ENCODE measurements around the gene C11orf86.

Gene C11orf86

GRCh38 chr11:67013511-67014045 is 38.5 kb downstream of the C11orf86 start:
- TF ChIP-seq CTCF (IDR thresholded peaks at IDR 0.05; ENCODE audit: extremely low read depth, insufficient read depth, missing control alignments) = no peak
- in situ Hi-C loops (cut with MboI; ENCODE audit: low pct_unique_long_range_greater_than_20kb, low sequenced_read_pairs, unreplicated experiment) = no loop called here
- DNase-seq (ENCODE audit: low spot score) = no peak

DNA sequence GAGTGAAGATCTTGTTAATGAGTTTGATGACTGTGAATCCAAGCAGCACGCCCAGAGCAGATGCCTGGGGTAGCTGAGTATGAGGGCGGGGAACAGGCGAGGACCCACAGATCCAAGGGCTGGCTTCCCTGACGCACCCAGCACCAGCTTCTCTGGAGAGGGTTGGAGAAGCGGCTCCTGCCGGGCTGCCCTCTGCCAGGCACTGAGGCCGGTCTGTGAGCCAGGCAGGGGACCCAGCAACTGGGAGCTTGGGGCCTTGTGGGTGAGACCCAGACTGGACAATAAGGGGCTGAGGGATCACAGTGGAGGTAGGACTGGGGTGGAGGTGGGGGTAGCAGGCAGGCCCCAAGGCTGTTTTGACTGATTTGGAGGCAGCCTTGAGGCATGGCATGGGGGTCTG is 39.2 kb downstream of the C11orf86 start:
- no peak for TF ChIP-seq CTCF (IDR thresholded peaks at IDR 0.05; ENCODE audit: extremely low read depth, insufficient read depth, missing control alignments)
- no peak for DNase-seq (ENCODE audit: low spot score)
- in situ Hi-C loops (cut with MboI; ENCODE audit: low pct_unique_long_range_greater_than_20kb, low sequenced_read_pairs, unreplicated experiment) = no loop called here

DNA sequence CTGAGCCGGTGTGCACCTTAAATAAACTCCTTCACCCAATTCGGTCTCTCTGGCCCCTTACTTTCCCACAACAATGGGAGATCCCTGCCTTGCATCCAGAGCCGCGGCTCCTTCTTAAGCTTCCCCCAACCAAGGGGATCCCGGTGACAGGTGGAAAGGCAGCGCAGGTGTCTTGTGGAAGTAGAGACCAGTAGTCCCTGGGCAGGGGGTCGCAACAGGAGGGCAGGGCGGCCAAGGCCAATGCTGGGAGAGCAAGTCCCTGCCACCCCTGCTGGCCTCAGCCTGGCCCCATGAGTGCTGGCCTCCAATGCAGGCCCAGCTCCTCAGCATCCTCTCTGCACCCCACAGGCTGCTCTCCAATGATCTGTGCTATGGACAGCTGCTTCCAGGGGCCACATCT is 39.9 kb downstream of the C11orf86 start:
- no peak for TF ChIP-seq CTCF (IDR thresholded peaks at IDR 0.05; ENCODE audit: extremely low read depth, insufficient read depth, missing control alignments)
- no peak for DNase-seq (ENCODE audit: low spot score)
- in situ Hi-C loops (cut with MboI; ENCODE audit: low pct_unique_long_range_greater_than_20kb, low sequenced_read_pairs, unreplicated experiment) = no loop called here

DNA sequence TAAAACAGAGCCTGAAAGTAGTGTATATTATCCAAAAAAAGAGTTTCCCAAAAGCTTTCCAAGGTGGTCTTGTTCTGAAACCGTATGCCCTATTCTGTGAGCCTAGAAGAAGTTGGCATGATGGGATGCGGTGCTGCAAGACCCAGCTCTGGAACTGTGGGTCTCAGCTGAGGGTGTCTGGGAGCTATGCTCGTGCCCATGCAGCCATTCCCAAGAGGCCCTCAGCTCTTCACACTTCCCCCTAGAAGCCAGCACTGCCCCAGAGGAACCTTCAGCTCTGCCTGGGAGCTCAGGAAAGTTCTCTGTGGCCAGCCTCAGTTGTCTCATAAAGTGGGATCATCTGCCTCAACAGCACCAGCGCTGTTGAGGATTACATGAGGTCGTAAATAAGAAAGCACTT is 41.4 kb downstream of the C11orf86 start:
- no peak for DNase-seq (ENCODE audit: low spot score)
- in situ Hi-C loops (cut with MboI; ENCODE audit: low pct_unique_long_range_greater_than_20kb, low sequenced_read_pairs, unreplicated experiment) = no loop called here
- no peak for TF ChIP-seq CTCF (IDR thresholded peaks at IDR 0.05; ENCODE audit: extremely low read depth, insufficient read depth, missing control alignments)

GRCh38 chr11:67020949-67021348 is 45.8 kb downstream of the C11orf86 start:
- TF ChIP-seq CTCF (IDR thresholded peaks at IDR 0.05; ENCODE audit: extremely low read depth, insufficient read depth, missing control alignments) = no peak
- in situ Hi-C loops (cut with MboI; ENCODE audit: low pct_unique_long_range_greater_than_20kb, low sequenced_read_pairs, unreplicated experiment) = no loop called here
- peak; percentile 61 for DNase-seq (ENCODE audit: low spot score)

- in situ Hi-C loops (cut with MboI; ENCODE audit: low pct_unique_long_range_greater_than_20kb, low sequenced_read_pairs, unreplicated experiment) = no loop called here
- no peak for TF ChIP-seq CTCF (IDR thresholded peaks at IDR 0.05; ENCODE audit: extremely low read depth, insufficient read depth, missing control alignments)
- no peak for DNase-seq (ENCODE audit: low spot score)
Observed at GRCh38 chr11:67022341-67022933, 47.3 kb downstream of the C11orf86 start.

All from GM13977 (cell line).